Endothelial cell of umbilical vein (primary cell): Measurements from ENCODE around the gene NALCN. TPM values are rescaled to one million over a fixed set of nuclear protein-coding genes. Genes with fewer than 3 reads are reported as not detected.

ENCODE experiments used
- BruUV-seq: library from RNA; stranded (reverse); fragments of 400-500 nt; replicated peaks from 2 replicates; lab custom pipeline; 2021; lab: Mats Ljungman, UMichigan
- CTCF ChIA-PET: fragments of 300-600, 350-600 bp; sonication (Branson Sonifier 250); formaldehyde crosslinking; loops from one replicate; lab custom pipeline; 2021; ENCODE audit warnings: antibody characterized with exemption, inconsistent platforms; lab: Charles Lee
- POLR2A ChIA-PET: fragments of 300-600, 350-600 bp; sonication (Branson Sonifier 250); formaldehyde crosslinking; loops from one replicate; lab custom pipeline; 2021; ENCODE audit warnings: antibody characterized with exemption, inconsistent platforms; lab: Charles Lee
- DNase-seq: peaks from one replicate; pipeline ENCODE4 v3.0.0-alpha.2; 2011; ENCODE audit warnings: low read depth, low spot score
- FAIRE-seq: peaks from 2 replicates; lab custom pipeline; 2011; peaks lifted over from hg19 to GRCh38; lab: Jason Lieb, UNC
- H2AFZ ChIP-seq: 2 replicates; pipeline ENCODE4 v1.6.0; 2012; ENCODE audit warnings: low read depth, low read length, control low read depth, inconsistent platforms
- H3K27ac ChIP-seq: 2 replicates; pipeline ENCODE4 v1.5.1; 2011; ENCODE audit warnings: low read depth, mild to moderate bottlenecking, control low read depth, low read length, moderate library complexity; ENCODE audit not compliant: insufficient read depth
- H3K27me3 ChIP-seq, 2 experiments: 2 replicates each; pipeline versions ENCODE4 v1.6.0 to v1.6.1; 2011; ENCODE audit warnings: low read length in 2 of 2, mixed read lengths in 1 of 2; ENCODE audit not compliant: control insufficient read depth in 2 of 2, insufficient read depth in 2 of 2
- H3K36me3 ChIP-seq, 2 experiments: 2 replicates in 1 of 2; 3 replicates in 1 of 2; pipeline ENCODE4 v1.5.1; 2011; ENCODE audit warnings: low read length in 2 of 2, mild to moderate bottlenecking in 1 of 2, moderate library complexity in 1 of 2; ENCODE audit not compliant: control insufficient read depth in 2 of 2, insufficient read depth in 2 of 2; ENCODE audit errors: extremely low read depth in 1 of 2
- H3K4me1 ChIP-seq: 3 replicates; pipeline ENCODE4 v1.5.1; 2011; ENCODE audit warnings: mild to moderate bottlenecking, low read length; ENCODE audit not compliant: control insufficient read depth, insufficient read depth; ENCODE audit errors: extremely low read depth
- H3K4me2 ChIP-seq: 2 replicates; pipeline ENCODE4 v1.6.1; 2011; ENCODE audit warnings: low read length, control low read depth, mixed read lengths; ENCODE audit not compliant: insufficient read depth
- H3K4me3 ChIP-seq, 3 experiments: fragments of 200-600 bp in 1 of 3; sonication (generic), shearing (Covaris generic) in 1 of 3; replicated peaks in 1 of 3; 2 replicates each; pipeline ENCODE4 v1.5.1; 2011 to 2016; ENCODE audit warnings: control low read depth in 3 of 3, low read length in 3 of 3, mild to moderate bottlenecking in 2 of 3, inconsistent platforms in 1 of 3, low read depth in 1 of 3, moderate library complexity in 1 of 3; ENCODE audit not compliant: insufficient read depth in 1 of 3
- H3K79me2 ChIP-seq: 2 replicates; pipeline ENCODE4 v1.6.0; 2012; ENCODE audit warnings: low read length, inconsistent platforms; ENCODE audit not compliant: control insufficient read depth, insufficient read depth
- H3K9ac ChIP-seq: replicated peaks from 2 replicates; pipeline ENCODE3; 2011; ENCODE audit warnings: low read length, control low read depth; ENCODE audit not compliant: insufficient read depth; ENCODE audit errors: extremely low read depth
- H3K9me1 ChIP-seq: replicated peaks from 3 replicates; pipeline ENCODE4 v1.6.0; 2011; ENCODE audit warnings: mild to moderate bottlenecking, low read length; ENCODE audit not compliant: control insufficient read depth, insufficient read depth; ENCODE audit errors: extremely low read depth
- H3K9me3 ChIP-seq: replicated peaks from 2 replicates; pipeline ENCODE4 v1.5.1; 2012; ENCODE audit warnings: low read length, inconsistent platforms; ENCODE audit not compliant: control insufficient read depth, insufficient read depth
- H4K20me1 ChIP-seq: replicated peaks from 2 replicates; pipeline ENCODE3; 2011; ENCODE audit warnings: mild to moderate bottlenecking, low read length; ENCODE audit not compliant: control insufficient read depth, insufficient read depth; ENCODE audit errors: extremely low read depth
- EZH2 ChIP-seq: IDR thresholded peaks from 2 replicates; pipeline ENCODE4 v1.6.1; 2012; ENCODE audit warnings: borderline replicate concordance, low read depth, mild to moderate bottlenecking, moderate library complexity, low read length, inconsistent platforms; ENCODE audit not compliant: severe bottlenecking
- FOS ChIP-seq: IDR thresholded peaks from 2 replicates; pipeline ENCODE4 v1.6.1; 2011; ENCODE audit warnings: mild to moderate bottlenecking, low read length, moderate library complexity, borderline replicate concordance; ENCODE audit not compliant: insufficient read depth
- GATA2 ChIP-seq: IDR thresholded peaks from 2 replicates; pipeline ENCODE4 v1.7.0; 2011; ENCODE audit warnings: low read depth, mild to moderate bottlenecking, moderate library complexity, mixed read lengths, low read length; ENCODE audit not compliant: insufficient read length, insufficient read depth
- JUN ChIP-seq: IDR thresholded peaks from 2 replicates; pipeline ENCODE4 v1.6.1; 2011; ENCODE audit warnings: borderline replicate concordance, low read depth; ENCODE audit not compliant: insufficient read length, insufficient read depth
- MYC ChIP-seq: IDR thresholded peaks from one replicate; pipeline ENCODE4 v1.6.1; 2011; ENCODE audit warnings: mild to moderate bottlenecking, low read depth, low read length
- POLR2A ChIP-seq: IDR thresholded peaks from 2 replicates; pipeline ENCODE4 v1.6.1; 2012; ENCODE audit warnings: low read depth, mild to moderate bottlenecking, control low read depth, low read length
- POLR2AphosphoS5 ChIP-seq: IDR thresholded peaks from 2 replicates; pipeline ENCODE4 v1.6.1; 2012; ENCODE audit warnings: low read depth, mild to moderate bottlenecking, control low read depth, low read length, moderate library complexity; ENCODE audit not compliant: insufficient read depth
- dilution Hi-C: fragments of 300-500 bp; cut with MboI; formaldehyde crosslinking; loops from one replicate; pipeline ENCODE4 v1.15.0; 2019; ENCODE audit warnings: low sequenced_read_pairs; ENCODE audit not compliant: extremely low pct_ligation_motif_present
- intact Hi-C: fragments of 100-400 bp; cut with micrococcal nuclease; formaldehyde crosslinking; loops from one replicate; pipeline ENCODE4 v1.10.0; 2022
- polyA plus RNA-seq, 4 experiments: library from polyadenylated mRNA; depleted of rRNA in 3 of 4; stranded (reverse) in 3 of 4; unstranded in 1 of 4; fragments of >200 nt; gene quantifications; 2 replicates each; pipeline versions ENCODE4 v1.2.1 to v1.2.3, GENCODE V29; 2011 to 2012; ENCODE audit warnings: missing spikeins in 1 of 4
- total RNA-seq: library from RNA; stranded (reverse); gene quantifications from 2 replicates; pipeline ENCODE4 v1.2.3, GENCODE V29; 2021
- TF ChIP-seq, protein P1 (sequence below), 2 donors: IDR thresholded peaks; 1 replicate in 1 of 2; 2 replicates in 1 of 2; pipeline ENCODE4 v1.5.1; 2011; ENCODE audit warnings: low read length in 2 of 2, mild to moderate bottlenecking in 2 of 2, moderate library complexity in 2 of 2, control low read depth in 1 of 2, inconsistent platforms in 1 of 2, low read depth in 1 of 2; ENCODE audit not compliant: insufficient read depth in 1 of 2; ENCODE audit errors: extremely low read depth in 1 of 2
- TF ChIP-seq, protein P2 (sequence below): IDR thresholded peaks from 2 replicates; pipeline ENCODE4 v1.6.1; 2011; ENCODE audit not compliant: insufficient read depth, insufficient read length

NALCN gene
- total and polyA plus RNA-seq, 2 donors (not counting 3 experiments of a cell fraction or from before 2014, with no cell fraction given) = 3.3 to 4.4 TPM

DNA sequence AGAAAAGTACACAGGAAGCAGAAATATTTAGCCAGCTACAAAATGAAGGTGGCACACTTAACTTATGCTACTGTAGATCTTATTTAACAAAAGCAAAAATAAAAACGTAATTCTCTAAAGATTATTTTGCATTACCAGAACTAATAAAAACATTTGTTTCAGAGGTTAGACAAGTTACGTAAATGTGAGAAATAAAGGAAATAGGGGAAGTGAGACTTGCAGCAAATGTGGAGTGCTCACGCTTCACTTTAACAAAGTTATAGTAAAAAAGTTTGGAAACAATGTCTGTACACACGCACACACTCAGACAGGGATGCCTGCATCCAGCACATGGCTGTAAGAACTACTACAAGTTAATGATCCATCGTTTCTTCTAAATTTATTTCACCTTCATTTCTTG lies 83.7 kb downstream of the NALCN start:
- no TSS peak for BruUV-seq

More for the DNA sequence above, 83.7 kb downstream of the NALCN start:
- no peaks in the 10 kb centered on the region for H3K9me1 ChIP-seq
- ChIA-PET CTCF (no interaction called here), POLR2A (no interaction called here)
- no peaks in the 10 kb centered on the region for H3K79me2 ChIP-seq
- no peak overlapping the region for H3K27ac ChIP-seq
- H3K4me1 ChIP-seq = no peaks in the 10 kb centered on the region
- no peak overlapping the region for H3K4me2 ChIP-seq
- H3K4me3 ChIP-seq = no peak overlapping the region
- intact Hi-C loops = no loop called here
- no peaks in the 10 kb centered on the region for H3K27me3 ChIP-seq
- no peaks in the 10 kb centered on the region for H4K20me1 ChIP-seq
- FAIRE-seq = no peak
- no peaks in the 10 kb centered on the region for H3K36me3 ChIP-seq
- H2AFZ ChIP-seq = no peak overlapping the region
- DNase-seq = no peak
- no peaks in the 10 kb centered on the region for H3K9me3 ChIP-seq
- dilution Hi-C loops = no loop called here
- no peak overlapping the region for H3K9ac ChIP-seq
- TF ChIP-seq POLR2AphosphoS5 (no peak), POLR2A (no peak), JUN (no peak), FOS (no peak), GATA2 (no peak), MYC (no peak), EZH2 (no peak)
- TF ChIP-seq, protein P1, sequence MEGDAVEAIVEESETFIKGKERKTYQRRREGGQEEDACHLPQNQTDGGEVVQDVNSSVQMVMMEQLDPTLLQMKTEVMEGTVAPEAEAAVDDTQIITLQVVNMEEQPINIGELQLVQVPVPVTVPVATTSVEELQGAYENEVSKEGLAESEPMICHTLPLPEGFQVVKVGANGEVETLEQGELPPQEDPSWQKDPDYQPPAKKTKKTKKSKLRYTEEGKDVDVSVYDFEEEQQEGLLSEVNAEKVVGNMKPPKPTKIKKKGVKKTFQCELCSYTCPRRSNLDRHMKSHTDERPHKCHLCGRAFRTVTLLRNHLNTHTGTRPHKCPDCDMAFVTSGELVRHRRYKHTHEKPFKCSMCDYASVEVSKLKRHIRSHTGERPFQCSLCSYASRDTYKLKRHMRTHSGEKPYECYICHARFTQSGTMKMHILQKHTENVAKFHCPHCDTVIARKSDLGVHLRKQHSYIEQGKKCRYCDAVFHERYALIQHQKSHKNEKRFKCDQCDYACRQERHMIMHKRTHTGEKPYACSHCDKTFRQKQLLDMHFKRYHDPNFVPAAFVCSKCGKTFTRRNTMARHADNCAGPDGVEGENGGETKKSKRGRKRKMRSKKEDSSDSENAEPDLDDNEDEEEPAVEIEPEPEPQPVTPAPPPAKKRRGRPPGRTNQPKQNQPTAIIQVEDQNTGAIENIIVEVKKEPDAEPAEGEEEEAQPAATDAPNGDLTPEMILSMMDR (IDR thresholded peaks at IDR 0.05; ENCODE audit: extremely low read depth in 1 of 2, insufficient read depth in 1 of 2, low read depth in 1 of 2, low read length in 2 of 2) = no peak
- TF ChIP-seq, protein P2, sequence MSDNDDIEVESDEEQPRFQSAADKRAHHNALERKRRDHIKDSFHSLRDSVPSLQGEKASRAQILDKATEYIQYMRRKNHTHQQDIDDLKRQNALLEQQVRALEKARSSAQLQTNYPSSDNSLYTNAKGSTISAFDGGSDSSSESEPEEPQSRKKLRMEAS = no peak
